A549 (cell line): ENCODE data around the gene USP25. TPM values are rescaled to one million over a fixed set of nuclear protein-coding genes. Genes with fewer than 3 reads are reported as not detected.

Experiments used
- ATAC-seq, 2 experiments: fragments of 200-7000 bp in 1 of 2; fragments of >200 bp in 1 of 2; cut with Nextera tagmentation in 1 of 2; cut with Tn5 transposase in 1 of 2; 3 replicates each; pipeline versions ENCODE4 v1.8.0 to v1.9.1; 2018 to 2020; ENCODE audit warnings: mild to moderate bottlenecking in 1 of 2, moderate library complexity in 1 of 2
- CTCF ChIA-PET: fragments of 300-600 bp; sonication (Branson Sonifier 250); formaldehyde crosslinking; extraction: SDS; loops from one replicate; lab custom pipeline; 2021; ENCODE audit warnings: antibody characterized with exemption, inconsistent platforms; lab: Yijun Ruan, JAX
- POLR2A ChIA-PET: fragments of 350-600 bp; formaldehyde crosslinking; extraction: SDS; loops from one replicate; lab custom pipeline; 2021; ENCODE audit warnings: antibody characterized with exemption, inconsistent platforms; lab: Yijun Ruan, JAX
- DNase-seq, 2 experiments: peaks; one replicate each; pipeline versions ENCODE4 v3.0.0 to v3.0.0-alpha.2; 2011 to 2016; ENCODE audit warnings: low read depth in 1 of 2, low spot score in 1 of 2
- FAIRE-seq: peaks from 2 replicates; lab custom pipeline; 2011; peaks lifted over from hg19 to GRCh38; lab: Jason Lieb, UNC
- H3K27ac ChIP-seq, 2 experiments: fragments of >200 bp; sonication (Bioruptor Twin); formaldehyde crosslinking; 3 replicates each; pipeline ENCODE4 v1.5.1; 2016 to 2017
- H3K4me1 ChIP-seq: fragments of >200 bp; sonication (Bioruptor Twin); formaldehyde crosslinking; 3 replicates; pipeline ENCODE4 v1.6.1; 2016
- H3K4me2 ChIP-seq: fragments of >200 bp; sonication (Bioruptor Twin); formaldehyde crosslinking; 3 replicates; pipeline ENCODE4 v1.6.1; 2016
- H3K4me3 ChIP-seq: fragments of >200 bp; sonication (Bioruptor Twin); formaldehyde crosslinking; 3 replicates; pipeline ENCODE4 v1.5.1; 2016
- H3K9me3 ChIP-seq: fragments of >200 bp; sonication (Bioruptor Twin); formaldehyde crosslinking; 3 replicates; pipeline ENCODE4 v1.6.1; 2016
- ATOH8 ChIP-seq: fragments of 250-450 bp; sonication (Bioruptor Pico); IDR thresholded peaks from 2 replicates; pipeline ENCODE4 v1.5.0; 2020; ENCODE audit warnings: low read depth, mild to moderate bottlenecking, moderate library complexity
- BCL3 ChIP-seq: fragments of >200 bp; sonication (Bioruptor Twin); formaldehyde crosslinking; IDR thresholded peaks from 3 replicates; pipeline ENCODE4 v1.6.1; 2016
- CBX8 ChIP-seq: fragments of 200-600 bp; sonication (generic); IDR thresholded peaks from 2 replicates; pipeline ENCODE4 v1.6.1; 2016
- CEBPB ChIP-seq, 2 experiments: fragments of >200 bp in 1 of 2; sonication (Bioruptor Twin) in 1 of 2; formaldehyde crosslinking in 1 of 2; IDR thresholded peaks; 2 replicates each; pipeline ENCODE4 v1.6.1; 2012 to 2016
- CHD4 ChIP-seq: fragments of 200-600 bp; sonication (generic); IDR thresholded peaks from 2 replicates; pipeline ENCODE4 v1.6.1; 2016; ENCODE audit warnings: antibody characterized with exemption, mild to moderate bottlenecking, borderline replicate concordance
- FOSB ChIP-seq: fragments of 250-450 bp; sonication (Bioruptor Pico); IDR thresholded peaks from 2 replicates; pipeline ENCODE4 v1.5.0; 2020; ENCODE audit warnings: mild to moderate bottlenecking, moderate library complexity
- HEYL ChIP-seq: fragments of 250-450 bp; sonication (Bioruptor Pico); IDR thresholded peaks from 2 replicates; pipeline ENCODE4 v1.8.0; 2021; ENCODE audit warnings: mild to moderate bottlenecking, moderate library complexity
- HMGXB4 ChIP-seq: fragments of 250-450 bp; sonication (Bioruptor Pico); IDR thresholded peaks from 2 replicates; pipeline ENCODE4 v1.5.0; 2021; ENCODE audit warnings: mild to moderate bottlenecking, moderate library complexity, borderline replicate concordance
- HOXA7 ChIP-seq: fragments of 250-450 bp; sonication (Bioruptor Pico); IDR thresholded peaks from 2 replicates; pipeline ENCODE4 v1.5.0; 2020; ENCODE audit warnings: mild to moderate bottlenecking, moderate library complexity
- MAFK ChIP-seq: fragments of 450-650 bp; IDR thresholded peaks from 2 replicates; pipeline ENCODE4 v1.6.1; 2014; ENCODE audit not compliant: partially characterized antibody
- MAZ ChIP-seq: fragments of 150-350 bp; IDR thresholded peaks from 2 replicates; pipeline ENCODE4 v1.6.1; 2014; ENCODE audit warnings: antibody characterized with exemption, low read depth, low read length, borderline replicate concordance
- NPAS2 ChIP-seq: fragments of 250-450 bp; sonication (Bioruptor Pico); IDR thresholded peaks from 2 replicates; pipeline ENCODE4 v1.8.0; 2022; ENCODE audit warnings: mild to moderate bottlenecking, moderate library complexity, borderline replicate concordance
- PHF8 ChIP-seq: fragments of 200-600 bp; sonication (generic); IDR thresholded peaks from 2 replicates; pipeline ENCODE4 v1.6.1; 2016; ENCODE audit warnings: low read depth, mild to moderate bottlenecking, antibody characterized with exemption, moderate library complexity, borderline replicate concordance
- RARB ChIP-seq: fragments of 250-450 bp; sonication (Bioruptor Pico); IDR thresholded peaks from 2 replicates; pipeline ENCODE4 v1.8.0; 2021; ENCODE audit warnings: mild to moderate bottlenecking, moderate library complexity
- SMC3 ChIP-seq: fragments of >200 bp; sonication (Bioruptor Twin); formaldehyde crosslinking; IDR thresholded peaks from 3 replicates; pipeline ENCODE4 v1.6.1; 2018; ENCODE audit warnings: inconsistent platforms
- SREBF2 ChIP-seq: fragments of 450-650 bp; IDR thresholded peaks from 2 replicates; pipeline ENCODE4 v1.6.1; 2014; ENCODE audit warnings: mild to moderate bottlenecking, moderate library complexity
- TFCP2L1 ChIP-seq: fragments of 250-450 bp; sonication (Bioruptor Pico); IDR thresholded peaks from 2 replicates; pipeline ENCODE4 v1.5.0; 2021; ENCODE audit warnings: mild to moderate bottlenecking
- ZNF302 ChIP-seq: fragments of 250-450 bp; sonication (Bioruptor Pico); IDR thresholded peaks from 2 replicates; pipeline ENCODE4 v1.9.0; 2021; ENCODE audit warnings: inconsistent platforms, mild to moderate bottlenecking, moderate library complexity
- WGBS: methylation state at CpG from one replicate; pipeline ENCODE4 v1.1.6; 2017; ENCODE audit errors: missing lambda C conversion rate; 5-methylcytosine and 5-hydroxymethylcytosine counted together
- polyA plus RNA-seq, 4 experiments: library from polyadenylated mRNA; depleted of rRNA in 3 of 4; stranded (reverse); fragments of >200 nt; fragmentation: RNase III in 1 of 4; extraction: RNeasy Plus Mini Kit Qiagen cat#74134 plus additional on column Dnase treatment in 1 of 4; gene quantifications; 2 replicates in 3 of 4; 3 replicates in 1 of 4; pipeline ENCODE4 v1.2.3, GENCODE V29; 2011 to 2017
- TF ChIP-seq, protein P1 (sequence below): IDR thresholded peaks from 2 replicates; pipeline ENCODE4 v1.6.1; 2012

The USP25 gene
- polyA plus RNA-seq, 2 of the 4 experiments (the other 2 are of a cell fraction) = 15.3 to 33.5 TPM

DNA sequence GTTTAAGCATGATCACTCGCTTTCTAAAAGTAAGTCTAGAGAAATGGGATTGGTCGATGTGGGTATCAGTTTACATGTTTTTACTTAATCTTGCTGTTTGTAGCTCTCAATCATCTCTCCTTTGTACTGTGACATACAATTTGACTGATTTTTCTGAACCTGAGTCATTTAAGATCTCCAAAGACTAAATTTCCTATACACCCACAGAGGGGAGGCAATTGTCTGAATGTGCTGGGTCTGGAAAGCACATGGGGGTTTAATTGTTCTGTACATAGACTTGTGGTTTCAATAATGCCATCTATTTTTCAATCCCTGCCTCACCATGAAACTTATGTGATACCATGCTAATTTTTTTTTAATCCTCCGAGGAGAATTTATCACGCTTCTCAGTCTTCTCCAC lies 65.8 kb downstream of the USP25 start:
- CTCF ChIA-PET = no interaction called here
- Histone ChIP-seq H3K27ac (no peak overlapping the region), H3K4me2 (no peak overlapping the region), H3K4me1 (peaks cover 23% of the 10 kb centered on the region), H3K4me3 (no peak overlapping the region), H3K9me3 (no peaks in the 10 kb centered on the region)
- TF ChIP-seq ZNF302 (CRISPR knock-in tag) (no peak), CHD4 (no peak), MAZ (no peak), HOXA7 (no peak), RARB (CRISPR knock-in tag) (no peak), HMGXB4 (CRISPR knock-in tag) (no peak), MAFK (no peak), ATOH8 (CRISPR knock-in tag) (no peak), FOSB (no peak), NPAS2 (CRISPR knock-in tag) (no peak)
- TF ChIP-seq, protein P1, sequence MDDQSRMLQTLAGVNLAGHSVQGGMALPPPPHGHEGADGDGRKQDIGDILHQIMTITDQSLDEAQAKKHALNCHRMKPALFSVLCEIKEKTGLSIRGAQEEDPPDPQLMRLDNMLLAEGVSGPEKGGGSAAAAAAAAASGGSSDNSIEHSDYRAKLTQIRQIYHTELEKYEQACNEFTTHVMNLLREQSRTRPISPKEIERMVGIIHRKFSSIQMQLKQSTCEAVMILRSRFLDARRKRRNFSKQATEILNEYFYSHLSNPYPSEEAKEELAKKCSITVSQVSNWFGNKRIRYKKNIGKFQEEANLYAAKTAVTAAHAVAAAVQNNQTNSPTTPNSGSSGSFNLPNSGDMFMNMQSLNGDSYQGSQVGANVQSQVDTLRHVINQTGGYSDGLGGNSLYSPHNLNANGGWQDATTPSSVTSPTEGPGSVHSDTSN = no peak
- ATAC-seq (no peak), DNase-seq (no peak), FAIRE-seq (no peak)
- 97% methylated on average over 4 of the region's 4 CpGs for WGBS
- POLR2A ChIA-PET = no interaction called here

DNA sequence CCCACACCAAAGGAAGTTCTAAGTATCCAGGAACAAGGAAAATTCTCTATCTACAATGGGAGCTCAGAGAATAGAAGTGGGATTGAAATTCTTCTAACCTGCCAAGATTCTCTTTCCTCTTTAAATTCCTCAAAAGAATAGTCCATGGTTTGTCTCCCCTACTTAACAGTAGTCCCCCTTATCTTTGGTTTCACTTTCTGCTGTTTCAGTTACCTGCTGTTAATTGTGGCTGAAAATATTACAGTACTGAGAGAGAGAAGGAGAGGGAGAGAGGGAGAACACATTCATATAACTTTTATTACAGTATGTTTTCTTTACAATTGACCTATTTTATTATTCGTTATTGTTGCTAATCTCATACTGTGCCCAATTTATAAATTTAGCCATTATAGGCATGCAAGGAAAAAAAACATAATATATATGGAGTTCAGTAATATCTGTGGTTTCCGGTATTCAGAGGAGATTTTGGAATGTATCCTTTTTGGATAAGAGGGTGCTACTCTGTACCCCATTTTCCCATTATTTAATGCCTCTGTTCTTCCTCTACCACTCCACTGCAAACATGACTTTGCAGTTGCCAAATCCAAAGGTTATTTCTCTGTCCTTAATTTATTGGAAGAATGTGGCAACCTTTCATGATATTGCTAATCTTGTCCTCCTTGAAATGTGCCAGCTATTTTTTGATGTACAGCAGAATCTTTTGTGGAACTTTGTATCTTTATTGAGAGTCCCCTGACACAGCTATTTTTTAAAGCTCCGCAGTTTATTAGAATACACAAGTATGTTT lies 68.0 kb downstream of the USP25 start:
- Histone ChIP-seq H3K4me2 (peak overlapping the region; percentile 41; the same call in 1 of the 3 replicates), H3K9me3 (no peaks in the 10 kb centered on the region), H3K4me1 (peaks cover 23% of the 10 kb centered on the region), H3K4me3 (no peak overlapping the region), H3K27ac (no peak overlapping the region)
- ATAC-seq = no peak
- DNase-seq = no peak
- 85% methylated on average over 3 of the region's 3 CpGs for WGBS
- POLR2A ChIA-PET = no interaction called here
- no peak for FAIRE-seq
- no peak for TF ChIP-seq CBX8
- no peak for TF ChIP-seq ATOH8 (CRISPR knock-in tag)
- no peak for TF ChIP-seq SREBF2
- TF ChIP-seq PHF8 = no peak
- TF ChIP-seq CEBPB (IDR thresholded peaks at IDR 0.05) = no peak
- no peak for TF ChIP-seq BCL3
- TF ChIP-seq TFCP2L1 = no peak
- TF ChIP-seq HEYL (CRISPR knock-in tag) = no peak
- TF ChIP-seq SMC3 = no peak
- CTCF ChIA-PET = no interaction called here
